Ovary (tissue), 3 donors: Measurements from ENCODE around the gene IL4.

Experiments
- EP300 ChIP-seq: sonication (generic); formaldehyde crosslinking; IDR thresholded peaks from one replicate; pipeline ENCODE4 v1.6.1; 2017; ENCODE audit warnings: antibody characterized with exemption
- POLR2A ChIP-seq: fragments of 450-650 bp; IDR thresholded peaks from one replicate; pipeline ENCODE4 v1.6.1; 2017; ENCODE audit warnings: antibody characterized with exemption, mild to moderate bottlenecking, moderate library complexity
- TF ChIP-seq, protein P1 (sequence below), 3 donors: fragments of 450-650 bp in 2 of 3; fragments of 200-600 bp in 1 of 3; IDR thresholded peaks; one replicate each; pipeline versions ENCODE4 v1.5.1 to v1.8.0; 2016 to 2022; ENCODE audit warnings: antibody characterized with exemption in 3 of 3, mild to moderate bottlenecking in 1 of 3
- donor health status: DM: no; HTN: no; CAD: no.

- TF ChIP-seq, protein P1, sequence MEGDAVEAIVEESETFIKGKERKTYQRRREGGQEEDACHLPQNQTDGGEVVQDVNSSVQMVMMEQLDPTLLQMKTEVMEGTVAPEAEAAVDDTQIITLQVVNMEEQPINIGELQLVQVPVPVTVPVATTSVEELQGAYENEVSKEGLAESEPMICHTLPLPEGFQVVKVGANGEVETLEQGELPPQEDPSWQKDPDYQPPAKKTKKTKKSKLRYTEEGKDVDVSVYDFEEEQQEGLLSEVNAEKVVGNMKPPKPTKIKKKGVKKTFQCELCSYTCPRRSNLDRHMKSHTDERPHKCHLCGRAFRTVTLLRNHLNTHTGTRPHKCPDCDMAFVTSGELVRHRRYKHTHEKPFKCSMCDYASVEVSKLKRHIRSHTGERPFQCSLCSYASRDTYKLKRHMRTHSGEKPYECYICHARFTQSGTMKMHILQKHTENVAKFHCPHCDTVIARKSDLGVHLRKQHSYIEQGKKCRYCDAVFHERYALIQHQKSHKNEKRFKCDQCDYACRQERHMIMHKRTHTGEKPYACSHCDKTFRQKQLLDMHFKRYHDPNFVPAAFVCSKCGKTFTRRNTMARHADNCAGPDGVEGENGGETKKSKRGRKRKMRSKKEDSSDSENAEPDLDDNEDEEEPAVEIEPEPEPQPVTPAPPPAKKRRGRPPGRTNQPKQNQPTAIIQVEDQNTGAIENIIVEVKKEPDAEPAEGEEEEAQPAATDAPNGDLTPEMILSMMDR (IDR thresholded peaks at IDR 0.05) = no peak
- no peak for TF ChIP-seq EP300
- no peak for TF ChIP-seq POLR2A
Measured at GRCh38 chr5:132663771-132664695, 9.8 kb upstream of the IL4 start.
